Kidney epithelial cell (primary cell): ENCODE results near the gene ROPN1L. TPM values are rescaled to one million over a fixed set of nuclear protein-coding genes. Genes with fewer than 3 reads are reported as not detected.

Source experiments
- DNase-seq: peaks from one replicate; pipeline ENCODE4 v3.0.0-alpha.2; 2010; ENCODE audit warnings: low read depth
- H3K27me3 ChIP-seq: 2 replicates; pipeline ENCODE4 v1.6.0; 2011; ENCODE audit warnings: low read length; ENCODE audit not compliant: control insufficient read depth, insufficient read depth
- H3K36me3 ChIP-seq: 2 replicates; pipeline ENCODE4 v1.5.1; 2011; ENCODE audit warnings: low read length; ENCODE audit not compliant: control insufficient read depth, insufficient read depth
- H3K4me3 ChIP-seq: 2 replicates; pipeline ENCODE4 v1.5.1; 2011; ENCODE audit warnings: low read depth, mild to moderate bottlenecking, control low read depth, low read length
- CTCF ChIP-seq: IDR thresholded peaks from 2 replicates; pipeline ENCODE4 v1.5.1; 2011; ENCODE audit warnings: mild to moderate bottlenecking, moderate library complexity, low read length, control low read depth, inconsistent platforms; ENCODE audit not compliant: insufficient read depth, poor library complexity, severe bottlenecking
- total RNA-seq: library from RNA; depleted of rRNA; stranded (reverse); fragments of >200 nt; gene quantifications from 2 replicates; pipeline ENCODE4 v1.2.3, GENCODE V29; 2015

The ROPN1L gene
- total RNA-seq, 1 donor from 2014 or later, result 0.21 TPM

- no peaks in the 10 kb centered on the region for H3K27me3 ChIP-seq
- no peak for DNase-seq
- no peak overlapping the region for H3K4me3 ChIP-seq
- H3K36me3 ChIP-seq, result peaks cover 2% of the 10 kb centered on the region
- TF ChIP-seq CTCF, result no peak
Observed at GRCh38 chr5:10411336-10411735, 30.3 kb upstream of the ROPN1L start.

- TF ChIP-seq CTCF, result no peak
Observed at GRCh38 chr5:10416868-10417267, 24.8 kb upstream of the ROPN1L start.

GRCh38 chr5:10418654-10419345 lies 22.9 kb upstream of the ROPN1L start:
- no peak for DNase-seq
- no peak for TF ChIP-seq CTCF
- H3K36me3 ChIP-seq, result no peaks in the 10 kb centered on the region
- no peak overlapping the region for H3K4me3 ChIP-seq
- H3K27me3 ChIP-seq, result no peaks in the 10 kb centered on the region

More at GRCh38 chr5:10416868-10417267, 24.8 kb upstream of the ROPN1L start:
- DNase-seq, result no peak
- no peaks in the 10 kb centered on the region for H3K27me3 ChIP-seq
- no peak overlapping the region for H3K4me3 ChIP-seq
- H3K36me3 ChIP-seq, result peaks cover 2% of the 10 kb centered on the region

- TF ChIP-seq CTCF, result no peak
- H3K4me3 ChIP-seq, result no peak overlapping the region
- no peaks in the 10 kb centered on the region for H3K27me3 ChIP-seq
- H3K36me3 ChIP-seq, result no peaks in the 10 kb centered on the region
- DNase-seq, result no peak
Observed at GRCh38 chr5:10420468-10420867, 21.2 kb upstream of the ROPN1L start.

GRCh38 chr5:10420932-10421331 lies 20.7 kb upstream of the ROPN1L start:
- Histone ChIP-seq H3K36me3 (no peaks in the 10 kb centered on the region), H3K27me3 (no peaks in the 10 kb centered on the region), H3K4me3 (no peak overlapping the region)
- DNase-seq, result no peak
- TF ChIP-seq CTCF, result no peak

GRCh38 chr5:10421896-10422691 lies 19.6 kb upstream of the ROPN1L start:
- Histone ChIP-seq H3K27me3 (no peaks in the 10 kb centered on the region), H3K36me3 (no peaks in the 10 kb centered on the region), H3K4me3 (no peak overlapping the region)
- no peak for TF ChIP-seq CTCF
- DNase-seq, result no peak
